NB4 (cell line): ENCODE results near the gene ARL14EP.

Experiments
- DNase-seq: peaks from one replicate; pipeline ENCODE4 v3.0.0; 2010; ENCODE audit warnings: low read depth
- H3K4me3 ChIP-seq: one replicate; pipeline ENCODE4 v1.5.1; 2011; ENCODE audit warnings: mild to moderate bottlenecking, low read depth, low read length, moderate library complexity
- MYC ChIP-seq: IDR thresholded peaks from 2 replicates; pipeline ENCODE4 v1.6.1; 2011; ENCODE audit warnings: low read depth, low read length
- POLR2A ChIP-seq: IDR thresholded peaks from 2 replicates; pipeline ENCODE4 v1.6.1; 2011; ENCODE audit warnings: mild to moderate bottlenecking; ENCODE audit not compliant: insufficient read length; ENCODE audit errors: extremely low read depth
- TF ChIP-seq, protein P1 (sequence below): IDR thresholded peaks from 2 replicates; pipeline ENCODE4 v1.6.1; 2011; ENCODE audit warnings: low read depth, low read length
- TF ChIP-seq, protein P2 (sequence below): IDR thresholded peaks from one replicate; pipeline ENCODE4 v1.5.1; 2012; ENCODE audit warnings: low read depth, low read length

The ARL14EP gene

DNA sequence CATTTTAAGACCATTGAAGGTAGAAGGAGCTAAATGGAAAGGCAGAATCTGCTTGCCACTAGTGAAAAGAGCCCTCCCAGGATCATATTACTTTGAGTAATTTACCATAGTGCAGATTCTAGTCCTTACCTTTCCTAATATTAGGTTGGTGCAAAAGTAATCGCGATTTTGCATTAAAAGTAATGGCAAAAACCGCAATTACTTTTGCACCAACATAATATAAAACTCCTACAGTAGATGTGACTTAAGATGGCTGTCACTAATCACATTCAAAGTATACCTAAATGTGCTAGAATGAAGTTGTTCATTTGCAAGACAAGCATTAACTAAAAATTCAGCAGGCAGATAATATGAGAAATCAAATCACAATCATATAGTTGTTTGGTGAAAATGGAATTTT lies 38.1 kb upstream of the ARL14EP start:
- H3K4me3 ChIP-seq, result no peak overlapping the region
- no peak for DNase-seq
- TF ChIP-seq, protein P1, sequence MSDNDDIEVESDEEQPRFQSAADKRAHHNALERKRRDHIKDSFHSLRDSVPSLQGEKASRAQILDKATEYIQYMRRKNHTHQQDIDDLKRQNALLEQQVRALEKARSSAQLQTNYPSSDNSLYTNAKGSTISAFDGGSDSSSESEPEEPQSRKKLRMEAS, result no peak
- TF ChIP-seq POLR2A (no peak), MYC (no peak)
- TF ChIP-seq, protein P2, sequence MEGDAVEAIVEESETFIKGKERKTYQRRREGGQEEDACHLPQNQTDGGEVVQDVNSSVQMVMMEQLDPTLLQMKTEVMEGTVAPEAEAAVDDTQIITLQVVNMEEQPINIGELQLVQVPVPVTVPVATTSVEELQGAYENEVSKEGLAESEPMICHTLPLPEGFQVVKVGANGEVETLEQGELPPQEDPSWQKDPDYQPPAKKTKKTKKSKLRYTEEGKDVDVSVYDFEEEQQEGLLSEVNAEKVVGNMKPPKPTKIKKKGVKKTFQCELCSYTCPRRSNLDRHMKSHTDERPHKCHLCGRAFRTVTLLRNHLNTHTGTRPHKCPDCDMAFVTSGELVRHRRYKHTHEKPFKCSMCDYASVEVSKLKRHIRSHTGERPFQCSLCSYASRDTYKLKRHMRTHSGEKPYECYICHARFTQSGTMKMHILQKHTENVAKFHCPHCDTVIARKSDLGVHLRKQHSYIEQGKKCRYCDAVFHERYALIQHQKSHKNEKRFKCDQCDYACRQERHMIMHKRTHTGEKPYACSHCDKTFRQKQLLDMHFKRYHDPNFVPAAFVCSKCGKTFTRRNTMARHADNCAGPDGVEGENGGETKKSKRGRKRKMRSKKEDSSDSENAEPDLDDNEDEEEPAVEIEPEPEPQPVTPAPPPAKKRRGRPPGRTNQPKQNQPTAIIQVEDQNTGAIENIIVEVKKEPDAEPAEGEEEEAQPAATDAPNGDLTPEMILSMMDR, result no peak

DNA sequence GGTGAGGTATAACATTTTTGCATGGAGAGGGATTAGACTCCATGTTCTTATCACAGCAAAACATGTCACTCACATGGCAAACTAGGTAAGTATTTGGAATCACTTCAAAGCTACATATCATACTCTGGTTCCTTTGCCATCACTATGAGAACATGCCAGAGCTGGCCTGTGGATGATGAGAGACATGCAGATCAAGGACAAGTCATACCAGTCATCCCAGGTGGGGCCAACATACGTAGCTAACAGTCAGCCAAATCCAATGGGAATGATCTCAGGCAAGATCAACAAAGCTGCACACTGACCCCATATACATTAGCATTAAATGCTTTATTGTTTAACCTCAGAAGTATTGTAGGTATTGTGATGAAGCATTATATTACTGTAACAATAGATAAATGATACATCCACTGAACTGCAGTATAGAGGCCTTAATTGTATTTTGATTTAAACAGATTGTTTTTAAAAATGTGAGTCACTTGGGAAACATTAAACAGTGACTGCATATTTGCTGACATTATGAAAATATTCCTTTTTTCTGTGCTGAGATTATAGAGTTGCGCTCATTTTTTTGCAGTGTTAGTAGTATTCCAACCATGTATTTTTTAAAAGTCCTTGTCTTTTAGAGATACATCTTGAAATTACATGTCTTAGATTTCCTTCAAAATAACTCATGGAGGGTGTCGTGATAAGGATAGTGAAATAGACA lies 37.3 kb upstream of the ARL14EP start:
- TF ChIP-seq POLR2A, result no peak
- TF ChIP-seq, protein P2, result no peak
- TF ChIP-seq, protein P1, result no peak
- no peak for DNase-seq
- no peak overlapping the region for H3K4me3 ChIP-seq

DNA sequence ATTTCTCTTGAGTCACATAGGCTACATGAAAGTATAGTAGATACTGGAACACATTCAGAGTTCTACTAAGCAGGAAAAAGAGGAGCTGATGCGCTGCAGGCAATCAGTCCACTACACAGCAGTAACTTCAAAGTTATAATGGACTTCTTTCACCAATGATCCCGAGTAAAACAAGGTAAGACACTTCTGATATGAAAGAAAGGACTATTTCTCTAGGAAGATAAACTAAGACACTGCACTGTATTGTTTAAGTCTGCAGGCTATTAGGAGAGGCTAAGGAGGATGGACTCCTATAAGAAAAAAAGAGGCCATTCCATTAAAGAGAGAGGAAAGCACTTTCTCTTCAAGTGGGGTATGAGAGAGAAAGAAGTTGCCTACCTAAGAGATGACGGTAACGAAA lies 31.6 kb upstream of the ARL14EP start:
- no peak for DNase-seq
- TF ChIP-seq POLR2A, result no peak
- no peak for TF ChIP-seq MYC
- TF ChIP-seq, protein P1, result no peak
- no peak overlapping the region for H3K4me3 ChIP-seq

DNA sequence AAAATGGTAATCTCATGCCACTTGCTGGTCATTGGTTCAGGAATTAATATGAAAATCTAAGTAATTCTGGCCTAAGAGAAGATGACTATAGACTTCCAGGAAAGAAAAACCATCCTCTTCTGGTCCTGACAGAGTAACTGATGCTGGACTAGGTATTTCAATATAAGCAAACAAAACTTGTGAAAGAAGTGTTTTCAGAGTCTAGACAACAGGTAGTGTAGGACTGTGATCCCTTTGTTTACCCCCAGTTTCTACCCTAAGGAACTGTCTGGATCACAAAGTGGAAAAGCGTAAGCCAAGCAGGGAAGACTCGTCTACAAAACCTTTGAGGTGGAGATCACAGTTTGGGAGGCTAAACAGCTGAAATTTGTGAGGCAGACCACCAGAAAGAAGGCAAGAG lies 30.4 kb upstream of the ARL14EP start:
- TF ChIP-seq MYC, result no peak
- TF ChIP-seq, protein P2, result no peak
- TF ChIP-seq, protein P1, result no peak
- no peak for TF ChIP-seq POLR2A
- H3K4me3 ChIP-seq, result no peak overlapping the region
- DNase-seq, result no peak

DNA sequence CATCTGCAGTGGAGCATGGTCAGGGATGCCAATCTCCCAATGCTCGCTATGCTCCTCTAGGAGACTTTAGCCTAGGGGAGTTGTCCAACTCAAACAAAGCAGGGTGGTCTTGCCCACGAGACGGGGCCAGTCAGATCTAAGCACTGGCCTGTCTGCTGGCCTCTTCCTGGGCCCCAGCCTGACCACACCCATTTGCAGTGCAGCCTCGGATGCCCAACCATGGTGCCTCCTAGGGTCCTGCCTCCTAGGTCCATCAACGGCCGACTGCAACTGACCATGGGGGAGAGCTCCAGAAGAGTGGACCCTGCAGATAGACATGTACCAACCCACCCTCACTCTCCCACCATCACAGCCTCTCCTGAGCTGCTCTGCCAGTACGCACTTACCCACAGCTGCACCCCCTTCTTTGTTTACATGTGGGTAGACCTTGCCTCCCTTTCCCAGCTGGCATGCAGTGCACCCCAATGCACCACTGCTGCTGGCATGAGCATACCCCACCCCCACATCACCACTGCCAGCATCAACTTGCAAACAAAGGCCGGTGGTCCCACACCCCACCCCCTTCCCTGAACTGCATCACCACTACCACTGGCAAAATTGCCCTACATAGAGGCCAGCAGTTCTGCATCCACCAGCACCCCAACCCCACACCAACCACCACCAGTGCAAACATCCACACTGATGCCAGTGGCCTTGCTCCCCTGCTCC lies 27.6 kb upstream of the ARL14EP start:
- DNase-seq, result no peak
- H3K4me3 ChIP-seq, result no peak overlapping the region
- TF ChIP-seq POLR2A (no peak), MYC (no peak)
- TF ChIP-seq, protein P2, result no peak

DNA sequence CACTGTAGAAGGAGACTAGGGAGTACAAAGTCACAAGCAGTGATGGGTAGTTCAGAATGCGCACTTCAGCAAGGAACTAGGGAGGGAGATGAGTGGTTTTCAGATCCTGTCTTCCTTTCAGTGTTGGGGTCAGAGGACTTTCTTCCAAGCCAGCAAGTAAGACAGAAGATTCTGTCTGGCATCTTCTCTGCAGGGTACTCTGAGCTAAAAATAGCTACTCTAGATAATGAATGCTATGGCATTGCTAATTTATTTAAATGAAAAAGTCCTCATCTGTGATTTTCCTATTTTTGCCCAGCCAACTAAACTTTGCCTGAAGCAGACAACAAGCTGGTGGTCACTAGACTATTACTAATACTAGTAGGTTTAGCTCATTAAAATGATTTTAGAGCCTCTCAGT lies 18.3 kb upstream of the ARL14EP start:
- TF ChIP-seq POLR2A, result no peak
- TF ChIP-seq, protein P2, result no peak
- no peak for TF ChIP-seq MYC
- TF ChIP-seq, protein P1, result no peak
- H3K4me3 ChIP-seq, result no peak overlapping the region
- no peak for DNase-seq
